Measurements from ENCODE around the gene MAPK10. TPM values are rescaled to one million over a fixed set of nuclear protein-coding genes. Genes with fewer than 3 reads are reported as not detected.

Gene MAPK10
- total RNA-seq (under 1 TPM in 2 of 5 donors, not detected in 3; 0.07 to 0.35 TPM), total RNA-seq (0 to 0.43 (median 0.09) reads per million in 29 experiments)
- 1.2 TPM for total RNA-seq (2013)

- under 1% methylated on average over 11 of the region's 12 CpGs for WGBS (ENCODE audit: insufficient coverage)
- Histone ChIP-seq H3K36me3 (ENCODE audit: control insufficient read depth in 2 of 2, extremely low read depth in 1 of 2, insufficient read depth in 1 of 2, low read length in 1 of 2) (no peaks in the 10 kb centered on the region), H3K4me1 (ENCODE audit: control insufficient read depth in 1 of 2, extremely low read depth in 1 of 2, insufficient read depth in 2 of 2, low read length in 2 of 2) (peaks cover 2 to 6% of the 10 kb centered on the region in 2 experiments), H3K4me3 (ENCODE audit: control insufficient read depth in 1 of 2, extremely low read depth in 1 of 2, low read length in 1 of 2) (peak within 1 kb of the TSS; percentile 28 to 36), H3K9me3 (no peaks in the 10 kb centered on the region), H3K27ac (ENCODE audit: low read length) (no peak within 1 kb of the TSS), H3K27me3 (replicated peaks in 1 of 2; ENCODE audit: control insufficient read depth in 2 of 2, extremely low read depth in 1 of 2, insufficient read depth in 2 of 2, low read length in 1 of 2) (peaks cover 0 to 3% of the 10 kb centered on the region in 2 experiments)
- peak within 1 kb of the TSS; percentile 71 to 78 (median 72) for H3K4me3 Mint-ChIP-seq
- H3K27me3 Mint-ChIP-seq: peaks cover 4% of the 10 kb centered on the region in 2 donors
- no peaks in the 10 kb centered on the region for H3K9me3 Mint-ChIP-seq
- ATAC-seq (replicated peaks in 1 of 4): peak; percentile 62 to 98 (median 65)
- POLR2A ChIA-PET: no interaction called here
- H3K27ac Mint-ChIP-seq: peak within 1 kb of the TSS; percentile 56 to 64
- no peaks in the 10 kb centered on the region for H3K36me3 Mint-ChIP-seq
- peaks cover 7 to 10% (median 9%) of the 10 kb centered on the region in 3 donors for H3K4me1 Mint-ChIP-seq
- CTCF ChIA-PET: no interaction called here
- DNase-seq: peak in 33 of 35 experiments; percentile 4 to 73 (median 31)
Observed at GRCh38 chr4:86359944-86360478, at the start of gene MAPK10. Gene MAPK10 (minus strand): TSS chr4:86360053.

- H3K9me3 Mint-ChIP-seq: peaks cover 0 to 9% (median 3%) of the 10 kb centered on the region in 3 donors
- no peak overlapping the region for H3K4me3 Mint-ChIP-seq
- H3K27me3 ChIP-seq (replicated peaks in 1 of 2; ENCODE audit: control insufficient read depth in 2 of 2, extremely low read depth in 1 of 2, insufficient read depth in 2 of 2, low read length in 1 of 2): no peaks in the 10 kb centered on the region
- no peak overlapping the region for H3K27ac ChIP-seq (ENCODE audit: low read length)
- H3K4me3 ChIP-seq (ENCODE audit: control insufficient read depth in 1 of 2, extremely low read depth in 1 of 2, low read length in 1 of 2): no peak overlapping the region
- ChIA-PET POLR2A (no interaction called here), CTCF (no interaction called here)
- no peak overlapping the region for H3K27ac Mint-ChIP-seq
- DNase-seq (no peak), ATAC-seq (replicated peaks in 1 of 4) (no peak)
- no peaks in the 10 kb centered on the region for H3K4me1 ChIP-seq (ENCODE audit: control insufficient read depth in 1 of 2, extremely low read depth in 1 of 2, insufficient read depth in 2 of 2, low read length in 2 of 2)
- peaks cover 0 to 3% of the 10 kb centered on the region in 2 donors for H3K27me3 Mint-ChIP-seq
- no peaks in the 10 kb centered on the region for H3K4me1 Mint-ChIP-seq
- H3K36me3 ChIP-seq (ENCODE audit: control insufficient read depth in 2 of 2, extremely low read depth in 1 of 2, insufficient read depth in 1 of 2, low read length in 1 of 2): no peaks in the 10 kb centered on the region
- H3K9me3 ChIP-seq: no peaks in the 10 kb centered on the region
- 81% methylated on average over 5 of the region's 6 CpGs for WGBS (ENCODE audit: insufficient coverage)
- H3K36me3 Mint-ChIP-seq: no peaks in the 10 kb centered on the region
Observed at GRCh38 chr4:86403575-86403974, 43.7 kb upstream of the MAPK10 start.

- CTCF ChIA-PET: no interaction called here
- Histone ChIP-seq H3K4me1 (ENCODE audit: control insufficient read depth in 1 of 2, extremely low read depth in 1 of 2, insufficient read depth in 2 of 2, low read length in 2 of 2) (no peaks in the 10 kb centered on the region), H3K36me3 (ENCODE audit: control insufficient read depth in 2 of 2, extremely low read depth in 1 of 2, insufficient read depth in 1 of 2, low read length in 1 of 2) (no peaks in the 10 kb centered on the region), H3K27me3 (replicated peaks in 1 of 2; ENCODE audit: control insufficient read depth in 2 of 2, extremely low read depth in 1 of 2, insufficient read depth in 2 of 2, low read length in 1 of 2) (no peaks in the 10 kb centered on the region), H3K4me3 (ENCODE audit: control insufficient read depth in 1 of 2, extremely low read depth in 1 of 2, low read length in 1 of 2) (no peak overlapping the region), H3K27ac (ENCODE audit: low read length) (no peak overlapping the region), H3K9me3 (no peaks in the 10 kb centered on the region)
- DNase-seq (no peak), ATAC-seq (replicated peaks in 1 of 4) (no peak)
- POLR2A ChIA-PET: interaction anchor here in 1 of 2 donors (0.6 kb wide), 1 partner anchor 18 kb away, joined by 4 read pairs; no protein-coding TSS in a partner anchor
- peaks cover 0 to 3% of the 10 kb centered on the region in 2 donors for H3K27me3 Mint-ChIP-seq
- peaks cover 0 to 4% (median 0%) of the 10 kb centered on the region in 3 donors for H3K9me3 Mint-ChIP-seq
- WGBS (ENCODE audit: insufficient coverage): 67% methylated on average over 1 of the region's 2 CpGs
- H3K4me1 Mint-ChIP-seq: no peaks in the 10 kb centered on the region
- H3K4me3 Mint-ChIP-seq: no peak overlapping the region
- H3K27ac Mint-ChIP-seq: no peak overlapping the region
- H3K36me3 Mint-ChIP-seq: no peaks in the 10 kb centered on the region
Observed at GRCh38 chr4:86401826-86402225, 42.0 kb upstream of the MAPK10 start.

GRCh38 chr4:86400216-86400615, 40.4 kb upstream of the MAPK10 start:
- Histone ChIP-seq H3K4me3 (ENCODE audit: control insufficient read depth in 1 of 2, extremely low read depth in 1 of 2, low read length in 1 of 2) (no peak overlapping the region), H3K4me1 (ENCODE audit: control insufficient read depth in 1 of 2, extremely low read depth in 1 of 2, insufficient read depth in 2 of 2, low read length in 2 of 2) (no peaks in the 10 kb centered on the region), H3K36me3 (ENCODE audit: control insufficient read depth in 2 of 2, extremely low read depth in 1 of 2, insufficient read depth in 1 of 2, low read length in 1 of 2) (no peaks in the 10 kb centered on the region), H3K9me3 (no peaks in the 10 kb centered on the region), H3K27me3 (replicated peaks in 1 of 2; ENCODE audit: control insufficient read depth in 2 of 2, extremely low read depth in 1 of 2, insufficient read depth in 2 of 2, low read length in 1 of 2) (no peaks in the 10 kb centered on the region), H3K27ac (ENCODE audit: low read length) (no peak overlapping the region)
- H3K27me3 Mint-ChIP-seq: peaks cover 0 to 3% of the 10 kb centered on the region in 2 donors
- peaks cover 0 to 4% (median 0%) of the 10 kb centered on the region in 3 donors for H3K9me3 Mint-ChIP-seq
- ChIA-PET CTCF (no interaction called here), POLR2A (no interaction called here)
- WGBS (ENCODE audit: insufficient coverage): no CpG with 5 or more reads among the region's 4 CpGs
- no peak overlapping the region for H3K27ac Mint-ChIP-seq
- DNase-seq (no peak), ATAC-seq (replicated peaks in 1 of 4) (no peak)
- H3K4me3 Mint-ChIP-seq: no peak overlapping the region
- no peaks in the 10 kb centered on the region for H3K4me1 Mint-ChIP-seq
- no peaks in the 10 kb centered on the region for H3K36me3 Mint-ChIP-seq

- no peak overlapping the region for H3K4me3 Mint-ChIP-seq
- H3K9me3 Mint-ChIP-seq: peaks cover 0 to 4% (median 0%) of the 10 kb centered on the region in 3 donors
- CTCF ChIA-PET: no interaction called here
- no peak overlapping the region for H3K27ac ChIP-seq (ENCODE audit: low read length)
- H3K27me3 Mint-ChIP-seq: no peaks in the 10 kb centered on the region
- POLR2A ChIA-PET: no interaction called here
- no peaks in the 10 kb centered on the region for H3K27me3 ChIP-seq (replicated peaks in 1 of 2; ENCODE audit: control insufficient read depth in 2 of 2, extremely low read depth in 1 of 2, insufficient read depth in 2 of 2, low read length in 1 of 2)
- no peaks in the 10 kb centered on the region for H3K36me3 Mint-ChIP-seq
- ATAC-seq (replicated peaks in 1 of 4) (no peak), DNase-seq (no peak)
- no peaks in the 10 kb centered on the region for H3K9me3 ChIP-seq
- no peaks in the 10 kb centered on the region for H3K4me1 ChIP-seq (ENCODE audit: control insufficient read depth in 1 of 2, extremely low read depth in 1 of 2, insufficient read depth in 2 of 2, low read length in 2 of 2)
- H3K27ac Mint-ChIP-seq: no peak overlapping the region
- WGBS (ENCODE audit: insufficient coverage): no CpG with 5 or more reads among the region's 1 CpG
- H3K4me1 Mint-ChIP-seq: no peaks in the 10 kb centered on the region
- no peaks in the 10 kb centered on the region for H3K36me3 ChIP-seq (ENCODE audit: control insufficient read depth in 2 of 2, extremely low read depth in 1 of 2, insufficient read depth in 1 of 2, low read length in 1 of 2)
- H3K4me3 ChIP-seq (ENCODE audit: control insufficient read depth in 1 of 2, extremely low read depth in 1 of 2, low read length in 1 of 2): no peak overlapping the region
Observed at GRCh38 chr4:86398187-86398586, 38.3 kb upstream of the MAPK10 start.

GRCh38 chr4:86393749-86394148, 33.9 kb upstream of the MAPK10 start:
- H3K27me3 Mint-ChIP-seq: no peaks in the 10 kb centered on the region

More at GRCh38 chr4:86393749-86394148, 33.9 kb upstream of the MAPK10 start:
- CTCF ChIA-PET: no interaction called here
- POLR2A ChIA-PET: no interaction called here
- Mint-ChIP-seq H3K4me3 (no peak overlapping the region), H3K36me3 (no peaks in the 10 kb centered on the region), H3K4me1 (no peaks in the 10 kb centered on the region), H3K9me3 (no peaks in the 10 kb centered on the region), H3K27ac (no peak overlapping the region)
- no peak overlapping the region for H3K27ac ChIP-seq (ENCODE audit: low read length)
- no peak overlapping the region for H3K4me3 ChIP-seq (ENCODE audit: control insufficient read depth in 1 of 2, extremely low read depth in 1 of 2, low read length in 1 of 2)
- no peaks in the 10 kb centered on the region for H3K9me3 ChIP-seq
- no peak for ATAC-seq (replicated peaks in 1 of 4)
- no CpG with 5 or more reads among the region's 4 CpGs for WGBS (ENCODE audit: insufficient coverage)
- DNase-seq: no peak
- no peaks in the 10 kb centered on the region for H3K27me3 ChIP-seq (replicated peaks in 1 of 2; ENCODE audit: control insufficient read depth in 2 of 2, extremely low read depth in 1 of 2, insufficient read depth in 2 of 2, low read length in 1 of 2)
- no peaks in the 10 kb centered on the region for H3K36me3 ChIP-seq (ENCODE audit: control insufficient read depth in 2 of 2, extremely low read depth in 1 of 2, insufficient read depth in 1 of 2, low read length in 1 of 2)
- H3K4me1 ChIP-seq (ENCODE audit: control insufficient read depth in 1 of 2, extremely low read depth in 1 of 2, insufficient read depth in 2 of 2, low read length in 2 of 2): no peaks in the 10 kb centered on the region
